Lower lobe of right lung (tissue), 2 donors: ENCODE measurements around the gene PDLIM1. TPM values are rescaled to one million over a fixed set of nuclear protein-coding genes. Genes with fewer than 3 reads are reported as not detected.

Experiments used
- ATAC-seq, 2 donors: fragments of 200-7000 bp; cut with Tn5 transposase; one replicate each; pipeline ENCODE4 v1.9.1; 2020 to 2022; ENCODE audit warnings: mild to moderate bottlenecking in 2 of 2, moderate library complexity in 2 of 2
- DNase-seq: peaks from one replicate; pipeline ENCODE4 v3.0.0-alpha.2; 2020
- H3K27ac ChIP-seq: fragments of 200-600 bp; one replicate; pipeline ENCODE4 v1.8.0; 2022
- H3K27me3 ChIP-seq: fragments of 200-600 bp; one replicate; pipeline ENCODE4 v1.8.0; 2022; ENCODE audit warnings: low read depth
- H3K36me3 ChIP-seq: fragments of 200-600 bp; one replicate; pipeline ENCODE4 v1.8.0; 2022; ENCODE audit warnings: mild to moderate bottlenecking
- H3K4me1 ChIP-seq: fragments of 200-600 bp; one replicate; pipeline ENCODE4 v1.8.0; 2022
- H3K4me3 ChIP-seq: fragments of 200-600 bp; one replicate; pipeline ENCODE4 v1.8.0; 2022; ENCODE audit warnings: mild to moderate bottlenecking
- H3K9me3 ChIP-seq: fragments of 200-600 bp; one replicate; pipeline ENCODE4 v1.8.0; 2022
- intact Hi-C: fragments of 100-400 bp; cut with DNase I; formaldehyde crosslinking; loops from one replicate; pipeline ENCODE4 v1.11.0; 2022
- total RNA-seq: library from RNA; stranded (reverse); fragmentation: NEBNext Ultra II Directional; extraction: Animal tissue kit (Norgen Biotek cat#: 25700); gene quantifications from one replicate; pipeline ENCODE4 v1.2.1, GENCODE V29; 2021
- TF ChIP-seq, protein P1 (sequence below): fragments of 200-600 bp; IDR thresholded peaks from one replicate; pipeline ENCODE4 v1.8.0; 2022; ENCODE audit warnings: antibody characterized with exemption, mild to moderate bottlenecking
- donor health status: DM: no; HTN: yes; CAD: no; lungs with severe emphysema.

PDLIM1 gene
- total RNA-seq, 1 donor from 2014 or later, result 178 TPM

DNA sequence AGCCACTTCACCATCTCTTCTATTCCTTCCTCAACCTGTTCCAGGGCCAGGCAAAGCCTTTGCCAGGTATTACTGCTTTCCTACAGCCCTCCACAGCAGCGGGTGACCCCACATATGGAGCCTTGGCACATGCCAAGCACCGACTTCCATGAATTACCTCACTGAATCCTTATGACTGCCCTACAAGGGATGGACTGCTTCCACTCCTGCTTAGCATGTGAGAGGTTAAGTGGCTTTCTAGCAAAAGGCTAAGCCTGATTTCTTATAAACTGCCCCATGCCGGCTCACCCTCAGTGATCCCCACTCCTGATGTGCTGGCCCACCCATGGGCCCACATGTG lies 44.0 kb upstream of the PDLIM1 start:
- DNase-seq, result no peak
- intact Hi-C loops, result no loop called here
- peak overlapping the region; percentile 77 for H3K27ac ChIP-seq
- H3K27me3 ChIP-seq, result no peaks in the 10 kb centered on the region
- TF ChIP-seq, protein P1, sequence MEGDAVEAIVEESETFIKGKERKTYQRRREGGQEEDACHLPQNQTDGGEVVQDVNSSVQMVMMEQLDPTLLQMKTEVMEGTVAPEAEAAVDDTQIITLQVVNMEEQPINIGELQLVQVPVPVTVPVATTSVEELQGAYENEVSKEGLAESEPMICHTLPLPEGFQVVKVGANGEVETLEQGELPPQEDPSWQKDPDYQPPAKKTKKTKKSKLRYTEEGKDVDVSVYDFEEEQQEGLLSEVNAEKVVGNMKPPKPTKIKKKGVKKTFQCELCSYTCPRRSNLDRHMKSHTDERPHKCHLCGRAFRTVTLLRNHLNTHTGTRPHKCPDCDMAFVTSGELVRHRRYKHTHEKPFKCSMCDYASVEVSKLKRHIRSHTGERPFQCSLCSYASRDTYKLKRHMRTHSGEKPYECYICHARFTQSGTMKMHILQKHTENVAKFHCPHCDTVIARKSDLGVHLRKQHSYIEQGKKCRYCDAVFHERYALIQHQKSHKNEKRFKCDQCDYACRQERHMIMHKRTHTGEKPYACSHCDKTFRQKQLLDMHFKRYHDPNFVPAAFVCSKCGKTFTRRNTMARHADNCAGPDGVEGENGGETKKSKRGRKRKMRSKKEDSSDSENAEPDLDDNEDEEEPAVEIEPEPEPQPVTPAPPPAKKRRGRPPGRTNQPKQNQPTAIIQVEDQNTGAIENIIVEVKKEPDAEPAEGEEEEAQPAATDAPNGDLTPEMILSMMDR, result no peak
- no peak overlapping the region for H3K4me3 ChIP-seq
- ATAC-seq, result peak in 1 of 2 donors; percentile 2
- peaks cover 26% of the 10 kb centered on the region for H3K4me1 ChIP-seq
- H3K9me3 ChIP-seq, result no peaks in the 10 kb centered on the region
- H3K36me3 ChIP-seq, result peaks cover 8% of the 10 kb centered on the region

DNA sequence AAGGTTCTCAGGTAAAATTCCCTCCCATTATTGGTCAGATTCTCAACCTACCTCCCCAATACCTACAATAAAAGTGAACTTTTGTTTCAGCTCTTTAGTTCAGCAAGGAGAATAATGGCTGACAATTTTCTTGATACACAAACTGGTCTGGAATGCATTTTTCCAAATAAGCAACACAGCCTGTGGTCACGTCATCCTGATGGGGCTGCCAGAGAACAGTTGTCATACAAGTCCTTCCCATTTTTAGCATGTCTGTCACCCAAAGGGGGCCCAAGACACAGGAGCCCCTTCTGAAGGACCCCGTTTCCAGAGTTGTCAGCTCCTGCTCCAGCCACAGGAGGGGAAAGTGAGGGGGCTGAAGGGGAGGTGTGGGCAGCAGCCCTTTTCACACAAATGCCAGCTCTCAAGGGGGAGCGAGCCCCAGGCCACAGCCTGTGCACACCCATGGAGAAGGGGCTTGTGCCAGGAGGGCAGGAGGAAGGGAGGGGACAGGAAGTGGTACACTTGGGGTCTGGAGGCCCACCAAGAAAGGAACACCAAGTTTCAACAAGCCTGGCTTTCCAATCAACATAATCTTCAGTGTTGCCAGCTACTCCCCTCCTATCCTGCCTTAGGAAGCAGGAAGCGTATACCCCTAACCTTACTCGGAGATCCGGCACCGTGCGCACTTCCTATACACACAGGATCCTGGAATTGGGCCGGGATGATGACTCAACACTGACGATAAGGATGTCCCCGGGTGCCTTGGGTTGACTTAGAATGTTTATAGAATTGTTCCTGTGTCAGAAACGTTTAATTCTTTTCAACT lies 43.4 kb upstream of the PDLIM1 start:
- H3K27ac ChIP-seq, result peak overlapping the region; percentile 77
- H3K4me3 ChIP-seq, result no peak overlapping the region
- peaks cover 8% of the 10 kb centered on the region for H3K36me3 ChIP-seq
- peaks cover 27% of the 10 kb centered on the region for H3K4me1 ChIP-seq
- intact Hi-C loops, result no loop called here
- no peaks in the 10 kb centered on the region for H3K9me3 ChIP-seq
- TF ChIP-seq, protein P1, result no peak
- ATAC-seq (peak; percentile 68 to 70), DNase-seq (peak; percentile 59)
- H3K27me3 ChIP-seq, result no peaks in the 10 kb centered on the region

DNA sequence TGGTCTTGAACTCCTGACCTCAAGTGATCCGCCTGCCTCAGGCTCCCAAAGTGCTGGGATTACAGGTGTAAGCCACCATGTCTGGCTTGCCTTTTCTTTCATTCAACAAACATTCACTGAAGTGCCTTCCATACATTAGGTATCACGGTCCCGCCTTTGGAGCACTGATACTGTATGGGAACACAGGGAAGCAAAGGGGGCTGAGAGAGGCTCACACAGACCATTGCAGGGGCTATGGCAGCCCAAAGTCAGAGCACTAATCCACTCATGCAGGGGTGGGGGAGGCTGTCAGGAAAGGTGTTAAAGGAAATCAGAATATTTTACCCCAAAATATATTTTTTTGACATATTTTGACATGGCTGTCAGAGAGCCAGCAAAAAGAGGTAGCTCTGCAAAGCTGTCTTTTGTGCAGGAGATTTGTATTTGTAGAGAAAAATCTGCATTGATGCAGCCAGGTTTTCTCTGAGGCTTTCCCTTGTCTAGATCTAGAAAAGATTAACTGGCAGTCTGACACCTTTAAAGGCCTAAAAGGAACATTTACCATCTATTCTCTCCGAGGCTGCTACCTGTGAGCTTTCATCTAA lies 42.0 kb upstream of the PDLIM1 start:
- DNase-seq (no peak), ATAC-seq (no peak)
- H3K27me3 ChIP-seq, result no peaks in the 10 kb centered on the region
- intact Hi-C loops, result no loop called here
- no peak overlapping the region for H3K27ac ChIP-seq
- H3K4me1 ChIP-seq, result peaks cover 29% of the 10 kb centered on the region
- TF ChIP-seq, protein P1, result no peak
- H3K36me3 ChIP-seq, result no peaks in the 10 kb centered on the region
- H3K4me3 ChIP-seq, result no peak overlapping the region
- no peaks in the 10 kb centered on the region for H3K9me3 ChIP-seq

DNA sequence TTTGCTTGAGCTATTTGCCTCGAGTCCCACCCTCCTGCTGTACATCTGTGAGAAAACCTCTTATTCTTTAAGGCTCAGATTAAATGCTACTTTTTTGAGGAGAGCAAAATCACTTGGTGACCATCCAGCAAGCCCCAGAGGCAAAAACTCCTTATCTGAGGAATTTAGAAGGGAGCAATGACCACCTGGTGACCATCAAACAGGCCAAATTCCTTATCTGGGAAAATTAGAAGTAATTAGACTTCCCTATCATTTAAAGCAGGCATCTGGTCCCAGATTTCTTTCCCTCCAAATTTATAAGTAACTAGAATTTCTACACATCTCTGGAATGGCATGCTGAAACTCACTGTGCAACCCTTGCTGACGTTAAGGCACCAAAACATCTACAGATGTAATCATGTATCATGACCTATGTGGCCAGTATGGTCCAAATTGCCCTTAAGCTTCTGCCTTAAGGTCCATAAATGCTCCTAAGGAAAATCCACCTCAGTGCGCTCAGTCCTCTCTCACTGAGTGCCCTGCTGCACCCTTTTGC lies 40.9 kb upstream of the PDLIM1 start:
- no peak overlapping the region for H3K4me3 ChIP-seq
- intact Hi-C loops, result no loop called here
- H3K9me3 ChIP-seq, result no peaks in the 10 kb centered on the region
- no peak overlapping the region for H3K27ac ChIP-seq
- no peaks in the 10 kb centered on the region for H3K27me3 ChIP-seq
- peaks cover 38% of the 10 kb centered on the region for H3K4me1 ChIP-seq
- DNase-seq (no peak), ATAC-seq (no peak)
- H3K36me3 ChIP-seq, result no peaks in the 10 kb centered on the region
- TF ChIP-seq, protein P1, result no peak

DNA sequence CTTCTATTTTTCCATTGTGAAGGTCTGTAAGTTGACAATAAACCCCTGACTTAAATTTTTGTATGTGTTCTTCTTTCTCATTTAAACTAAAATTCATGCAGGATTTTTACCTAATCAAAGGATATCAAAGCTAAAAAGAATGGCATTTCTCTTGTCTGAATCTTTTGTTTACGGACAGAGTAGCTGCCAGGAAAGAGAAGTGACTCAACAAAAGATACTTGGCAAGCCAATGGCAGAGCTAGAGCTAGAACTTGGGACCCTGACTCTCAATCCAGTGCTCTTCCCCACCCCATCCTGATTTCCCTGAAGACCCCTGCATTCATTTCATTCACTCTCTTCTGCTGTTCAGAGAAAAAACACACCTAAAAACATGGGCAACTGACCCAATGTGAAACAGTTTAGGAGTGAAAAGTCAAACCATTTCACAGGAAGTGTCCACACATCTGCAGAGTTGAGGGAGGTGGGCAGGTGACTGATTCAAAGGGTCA lies 40.2 kb upstream of the PDLIM1 start:
- ATAC-seq (no peak), DNase-seq (no peak)
- TF ChIP-seq, protein P1, result no peak
- peaks cover 38% of the 10 kb centered on the region for H3K4me1 ChIP-seq
- H3K27me3 ChIP-seq, result no peaks in the 10 kb centered on the region
- H3K4me3 ChIP-seq, result no peak overlapping the region
- no peaks in the 10 kb centered on the region for H3K36me3 ChIP-seq
- no peak overlapping the region for H3K27ac ChIP-seq
- no peaks in the 10 kb centered on the region for H3K9me3 ChIP-seq
- intact Hi-C loops, result no loop called here
